GM23248 (cell line): Measurements from ENCODE around the gene ZNF831.

Experiments
- EZH2 ChIP-seq: fragments of 200-600 bp; sonication (generic); IDR thresholded peaks from 2 replicates; pipeline ENCODE4 v1.6.1; 2018; ENCODE audit warnings: antibody characterized with exemption, mild to moderate bottlenecking; ENCODE audit not compliant: insufficient read depth, poor library complexity, severe bottlenecking
- EZH2phosphoT487 ChIP-seq: fragments of 200-600 bp; sonication (generic); IDR thresholded peaks from 2 replicates; pipeline ENCODE4 v1.6.1; 2018; ENCODE audit warnings: antibody characterized with exemption, moderate library complexity, mild to moderate bottlenecking, low read depth; ENCODE audit not compliant: insufficient read depth

DNA sequence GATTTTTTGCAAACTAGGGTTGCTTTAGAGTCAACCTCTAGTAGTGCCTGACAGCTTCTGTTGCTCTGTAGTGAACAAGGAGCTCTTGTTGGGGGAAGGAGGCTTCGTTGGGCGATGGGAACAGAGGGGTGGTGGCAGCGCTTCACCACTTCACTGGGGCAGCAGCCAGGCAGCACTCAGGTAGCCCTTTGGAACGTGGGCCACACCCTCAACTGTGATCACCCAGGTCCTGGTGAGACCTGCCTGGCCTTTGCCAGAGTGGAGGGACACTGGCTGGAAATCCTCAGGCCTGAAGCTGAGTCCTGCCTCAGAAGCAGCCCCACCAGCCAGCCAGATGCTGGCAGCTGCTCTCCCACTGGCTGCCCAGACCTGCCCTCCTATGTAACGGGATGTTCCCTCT is 126.4 kb downstream of the ZNF831 start:
- TF ChIP-seq EZH2 (no peak), EZH2phosphoT487 (no peak)
